WTC11 (cell line): ENCODE data around the gene SMYD3. TPM values are rescaled to one million over a fixed set of nuclear protein-coding genes. Genes with fewer than 3 reads are reported as not detected.

Experiments used
- ATAC-seq: fragments of 200-7000 bp; cut with Tn5 transposase; 2 replicates; pipeline ENCODE4 v1.10.0; 2021; ENCODE audit warnings: mild to moderate bottlenecking, moderate library complexity
- CTCF ChIA-PET: fragments of 300-600 bp; sonication (Branson Sonifier 250); formaldehyde crosslinking; loops from one replicate; lab custom pipeline; 2021; ENCODE audit warnings: antibody characterized with exemption; lab: Charles Lee
- POLR2A ChIA-PET: fragments of 350-600 bp; sonication (Branson Sonifier 250); formaldehyde crosslinking; loops from one replicate; lab custom pipeline; 2021; ENCODE audit warnings: antibody characterized with exemption; lab: Charles Lee
- DNase-seq: peaks from one replicate; pipeline ENCODE4 v3.0.0; 2021; ENCODE audit warnings: low spot score
- H3K27ac Mint-ChIP-seq: 2 replicates; pipeline ENCODE4 v1.8.0; 2021; ENCODE audit warnings: mixed read lengths
- H3K27me3 Mint-ChIP-seq: 2 replicates; pipeline ENCODE4 v1.8.0; 2021; ENCODE audit warnings: low read depth, mild to moderate bottlenecking, moderate library complexity, mixed read lengths
- H3K36me3 Mint-ChIP-seq: 2 replicates; pipeline ENCODE4 v1.8.0; 2021; ENCODE audit warnings: mixed read lengths
- H3K4me1 Mint-ChIP-seq: 2 replicates; pipeline ENCODE4 v1.8.0; 2022; ENCODE audit warnings: mixed read lengths
- H3K4me3 Mint-ChIP-seq: 2 replicates; pipeline ENCODE4 v1.8.0; 2021; ENCODE audit warnings: mild to moderate bottlenecking, moderate library complexity, mixed read lengths
- H3K9me3 Mint-ChIP-seq: 2 replicates; pipeline ENCODE4 v1.8.0; 2021; ENCODE audit warnings: mixed read lengths
- CBFB ChIP-seq: sonication (generic); formaldehyde crosslinking; IDR thresholded peaks from 2 replicates; pipeline ENCODE4 v1.8.1; 2022; ENCODE audit warnings: mild to moderate bottlenecking, low read depth, missing genetic modification reagents
- CREM ChIP-seq: sonication (generic); formaldehyde crosslinking; IDR thresholded peaks from 2 replicates; pipeline ENCODE4 v1.8.1; 2022; ENCODE audit warnings: mild to moderate bottlenecking, missing genetic modification reagents, moderate library complexity
- FOXJ3 ChIP-seq: sonication (generic); formaldehyde crosslinking; IDR thresholded peaks from 2 replicates; pipeline ENCODE4 v1.9.0; 2021; ENCODE audit warnings: missing genetic modification reagents, mild to moderate bottlenecking, borderline replicate concordance
- FOXP4 ChIP-seq: sonication (generic); formaldehyde crosslinking; IDR thresholded peaks from 2 replicates; pipeline ENCODE4 v1.8.0; 2022; ENCODE audit warnings: mild to moderate bottlenecking, missing genetic modification reagents
- GTF2I ChIP-seq: fragments of 250-450 bp; sonication (Bioruptor Pico); conservative IDR thresholded peaks from 2 replicates; pipeline ENCODE4 v1.4.0; 2021; ENCODE audit warnings: mild to moderate bottlenecking
- JAZF1 ChIP-seq: fragments of 250-450 bp; sonication (Bioruptor Pico); IDR thresholded peaks from 2 replicates; pipeline ENCODE4 v1.9.0; 2021; ENCODE audit warnings: moderate library complexity, mild to moderate bottlenecking, inconsistent platforms
- MYBL2 ChIP-seq: sonication (generic); formaldehyde crosslinking; IDR thresholded peaks from 2 replicates; pipeline ENCODE4 v1.8.1; 2023; ENCODE audit warnings: mild to moderate bottlenecking, moderate library complexity, missing genetic modification reagents
- NFATC4 ChIP-seq: fragments of 250-450 bp; sonication (Bioruptor Pico); IDR thresholded peaks from 2 replicates; pipeline ENCODE4 v1.9.0; 2021; ENCODE audit warnings: mild to moderate bottlenecking
- NR2C2 ChIP-seq: sonication (generic); formaldehyde crosslinking; IDR thresholded peaks from 2 replicates; pipeline ENCODE4 v1.8.0; 2022; ENCODE audit warnings: mild to moderate bottlenecking, missing genetic modification reagents
- RELA ChIP-seq: sonication (generic); formaldehyde crosslinking; IDR thresholded peaks from 2 replicates; pipeline ENCODE4 v1.8.1; 2022; ENCODE audit warnings: missing genetic modification reagents, mild to moderate bottlenecking, borderline replicate concordance
- TCF7 ChIP-seq: sonication (generic); formaldehyde crosslinking; IDR thresholded peaks from 2 replicates; pipeline ENCODE4 v1.8.0; 2022; ENCODE audit warnings: mild to moderate bottlenecking, low read depth, missing genetic modification reagents, moderate library complexity
- TEAD1 ChIP-seq: sonication (generic); formaldehyde crosslinking; IDR thresholded peaks from 2 replicates; pipeline ENCODE4 v1.8.0; 2022; ENCODE audit warnings: mild to moderate bottlenecking, missing genetic modification reagents
- ZNF121 ChIP-seq: sonication (generic); formaldehyde crosslinking; IDR thresholded peaks from 2 replicates; pipeline ENCODE4 v1.8.0; 2023; ENCODE audit warnings: missing genetic modification reagents
- ZNF232 ChIP-seq: sonication (generic); formaldehyde crosslinking; IDR thresholded peaks from 2 replicates; pipeline ENCODE4 v1.8.0; 2022; ENCODE audit warnings: mild to moderate bottlenecking, missing genetic modification reagents
- ZNF396 ChIP-seq: fragments of 250-450 bp; sonication (Bioruptor Pico); IDR thresholded peaks from 2 replicates; pipeline ENCODE4 v1.8.0; 2021; ENCODE audit warnings: mild to moderate bottlenecking, moderate library complexity, borderline replicate concordance
- ZNF512 ChIP-seq: sonication (generic); formaldehyde crosslinking; IDR thresholded peaks from 2 replicates; pipeline ENCODE4 v1.8.1; 2022; ENCODE audit warnings: missing genetic modification reagents, borderline replicate concordance
- ZSCAN18 ChIP-seq: fragments of 250-450 bp; sonication (Bioruptor Pico); IDR thresholded peaks from 2 replicates; pipeline ENCODE4 v2.1.2; 2022; ENCODE audit warnings: mild to moderate bottlenecking, moderate library complexity
- total RNA-seq: library from RNA; stranded (reverse); gene quantifications from 3 replicates; pipeline ENCODE4 v1.2.3, GENCODE V29; 2021
- TF ChIP-seq, protein P1 (sequence below): sonication (generic); formaldehyde crosslinking; IDR thresholded peaks from 2 replicates; pipeline ENCODE4 v1.8.0; 2023; ENCODE audit warnings: mild to moderate bottlenecking, missing genetic modification reagents
- TF ChIP-seq, protein P2 (sequence below): fragments of 250-450 bp; sonication (Bioruptor Pico); IDR thresholded peaks from 2 replicates; pipeline ENCODE4 v1.9.0; 2021; ENCODE audit warnings: moderate library complexity, mild to moderate bottlenecking, inconsistent platforms, borderline replicate concordance
- TF ChIP-seq, protein P3 (sequence below): sonication (generic); formaldehyde crosslinking; IDR thresholded peaks from 2 replicates; pipeline ENCODE4 v1.8.1; 2022; ENCODE audit warnings: low read depth, missing genetic modification reagents, borderline replicate concordance

Gene SMYD3
- total RNA-seq, 1 experiment from 2014 or later, result 21.4 TPM

DNA sequence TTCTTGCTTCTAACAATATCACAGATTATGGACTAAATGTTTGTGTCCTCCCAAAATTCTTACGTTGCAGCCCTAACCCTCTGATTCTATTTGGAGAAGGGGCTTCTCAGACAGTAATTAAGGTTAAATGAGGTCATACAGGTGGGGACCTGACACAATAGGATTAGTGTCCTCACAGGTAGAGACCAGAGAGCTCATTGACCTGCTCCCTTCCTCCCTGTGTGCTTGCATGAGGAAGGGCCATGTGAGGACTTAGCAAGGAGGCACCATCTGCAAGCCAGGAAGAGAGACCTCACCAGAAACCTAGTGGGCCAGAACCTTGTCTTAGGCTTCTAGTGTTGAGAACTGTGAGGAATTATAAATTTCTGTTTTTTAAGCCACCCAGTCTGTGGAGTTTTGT lies 322.6 kb downstream of the SMYD3 start:
- no peak for ATAC-seq
- no peaks in the 10 kb centered on the region for H3K27me3 Mint-ChIP-seq
- no peak overlapping the region for H3K27ac Mint-ChIP-seq
- H3K4me1 Mint-ChIP-seq, result peaks cover 8% of the 10 kb centered on the region
- POLR2A ChIA-PET, result no interaction called here
- TF ChIP-seq NR2C2 (no peak), ZNF396 (CRISPR knock-in tag) (no peak), GTF2I (CRISPR knock-in tag) (no peak), CREM (CRISPR knock-in tag) (no peak), FOXJ3 (CRISPR knock-in tag) (no peak), CBFB (CRISPR knock-in tag) (no peak), ZNF232 (CRISPR knock-in tag) (no peak), ZNF121 (CRISPR knock-in tag) (no peak), TEAD1 (CRISPR knock-in tag) (no peak), NFATC4 (CRISPR knock-in tag) (no peak), RELA (no peak), JAZF1 (CRISPR knock-in tag) (no peak), ZNF512 (CRISPR knock-in tag) (no peak)
- TF ChIP-seq, all 79 proteins: peak for 0
- H3K36me3 Mint-ChIP-seq, result no peaks in the 10 kb centered on the region
- CTCF ChIA-PET, result no interaction called here
- H3K4me3 Mint-ChIP-seq, result no peak overlapping the region
- H3K9me3 Mint-ChIP-seq, result no peaks in the 10 kb centered on the region
- DNase-seq, result no peak

DNA sequence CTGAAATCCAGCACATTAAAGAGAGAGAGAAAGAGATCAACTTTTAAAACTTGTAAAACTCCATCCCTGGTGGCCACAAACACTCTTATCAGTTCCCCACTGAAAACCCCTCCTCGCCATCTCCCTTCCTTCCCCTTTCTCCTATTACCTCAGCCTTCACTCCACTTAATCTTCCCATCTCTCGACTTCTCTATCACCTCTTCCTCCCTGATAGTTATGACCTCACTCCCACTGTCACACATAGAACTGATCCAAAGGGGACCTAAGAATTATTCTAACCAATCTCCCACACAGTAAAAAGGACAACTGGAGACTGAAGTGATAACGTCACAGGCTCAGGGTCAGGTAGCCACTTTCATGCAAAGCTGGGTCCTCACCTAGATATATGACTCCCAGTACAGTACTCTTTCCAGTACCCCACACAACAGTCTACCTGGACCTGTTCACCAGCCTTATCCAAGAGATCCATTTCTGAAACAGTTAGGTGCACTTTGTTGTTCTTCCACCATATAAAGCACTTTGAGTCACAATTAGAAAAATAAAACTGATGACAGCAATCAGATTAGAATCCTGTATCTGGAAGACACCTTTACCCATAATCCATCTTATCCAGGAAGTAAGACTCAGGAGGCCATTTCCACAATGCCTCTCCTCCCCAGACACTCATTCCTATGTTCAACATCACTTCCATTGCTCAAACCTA lies 324.8 kb downstream of the SMYD3 start:
- CTCF ChIA-PET, result no interaction called here
- POLR2A ChIA-PET, result no interaction called here
- no peak for ATAC-seq
- H3K36me3 Mint-ChIP-seq, result no peaks in the 10 kb centered on the region
- H3K27ac Mint-ChIP-seq, result no peak overlapping the region
- TF ChIP-seq ZSCAN18 (CRISPR knock-in tag), result no peak
- TF ChIP-seq FOXP4 (CRISPR knock-in tag), result no peak
- TF ChIP-seq TCF7 (CRISPR knock-in tag), result no peak
- no peak for TF ChIP-seq CBFB (CRISPR knock-in tag)
- TF ChIP-seq, protein P1, sequence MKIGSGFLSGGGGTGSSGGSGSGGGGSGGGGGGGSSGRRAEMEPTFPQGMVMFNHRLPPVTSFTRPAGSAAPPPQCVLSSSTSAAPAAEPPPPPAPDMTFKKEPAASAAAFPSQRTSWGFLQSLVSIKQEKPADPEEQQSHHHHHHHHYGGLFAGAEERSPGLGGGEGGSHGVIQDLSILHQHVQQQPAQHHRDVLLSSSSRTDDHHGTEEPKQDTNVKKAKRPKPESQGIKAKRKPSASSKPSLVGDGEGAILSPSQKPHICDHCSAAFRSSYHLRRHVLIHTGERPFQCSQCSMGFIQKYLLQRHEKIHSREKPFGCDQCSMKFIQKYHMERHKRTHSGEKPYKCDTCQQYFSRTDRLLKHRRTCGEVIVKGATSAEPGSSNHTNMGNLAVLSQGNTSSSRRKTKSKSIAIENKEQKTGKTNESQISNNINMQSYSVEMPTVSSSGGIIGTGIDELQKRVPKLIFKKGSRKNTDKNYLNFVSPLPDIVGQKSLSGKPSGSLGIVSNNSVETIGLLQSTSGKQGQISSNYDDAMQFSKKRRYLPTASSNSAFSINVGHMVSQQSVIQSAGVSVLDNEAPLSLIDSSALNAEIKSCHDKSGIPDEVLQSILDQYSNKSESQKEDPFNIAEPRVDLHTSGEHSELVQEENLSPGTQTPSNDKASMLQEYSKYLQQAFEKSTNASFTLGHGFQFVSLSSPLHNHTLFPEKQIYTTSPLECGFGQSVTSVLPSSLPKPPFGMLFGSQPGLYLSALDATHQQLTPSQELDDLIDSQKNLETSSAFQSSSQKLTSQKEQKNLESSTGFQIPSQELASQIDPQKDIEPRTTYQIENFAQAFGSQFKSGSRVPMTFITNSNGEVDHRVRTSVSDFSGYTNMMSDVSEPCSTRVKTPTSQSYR, result no peak
- TF ChIP-seq, protein P2, sequence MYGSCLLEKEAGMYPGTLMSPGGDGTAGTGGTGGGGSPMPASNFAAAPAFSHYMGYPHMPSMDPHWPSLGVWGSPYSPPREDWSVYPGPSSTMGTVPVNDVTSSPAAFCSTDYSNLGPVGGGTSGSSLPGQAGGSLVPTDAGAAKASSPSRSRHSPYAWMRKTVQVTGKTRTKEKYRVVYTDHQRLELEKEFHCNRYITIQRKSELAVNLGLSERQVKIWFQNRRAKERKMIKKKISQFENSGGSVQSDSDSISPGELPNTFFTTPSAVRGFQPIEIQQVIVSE (CRISPR knock-in tag), result no peak
- no peak for TF ChIP-seq MYBL2 (CRISPR knock-in tag)
- TF ChIP-seq, protein P3, sequence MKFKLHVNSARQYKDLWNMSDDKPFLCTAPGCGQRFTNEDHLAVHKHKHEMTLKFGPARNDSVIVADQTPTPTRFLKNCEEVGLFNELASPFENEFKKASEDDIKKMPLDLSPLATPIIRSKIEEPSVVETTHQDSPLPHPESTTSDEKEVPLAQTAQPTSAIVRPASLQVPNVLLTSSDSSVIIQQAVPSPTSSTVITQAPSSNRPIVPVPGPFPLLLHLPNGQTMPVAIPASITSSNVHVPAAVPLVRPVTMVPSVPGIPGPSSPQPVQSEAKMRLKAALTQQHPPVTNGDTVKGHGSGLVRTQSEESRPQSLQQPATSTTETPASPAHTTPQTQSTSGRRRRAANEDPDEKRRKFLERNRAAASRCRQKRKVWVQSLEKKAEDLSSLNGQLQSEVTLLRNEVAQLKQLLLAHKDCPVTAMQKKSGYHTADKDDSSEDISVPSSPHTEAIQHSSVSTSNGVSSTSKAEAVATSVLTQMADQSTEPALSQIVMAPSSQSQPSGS (CRISPR knock-in tag), result no peak
- TF ChIP-seq ZNF396 (CRISPR knock-in tag), result no peak
- peaks cover 8% of the 10 kb centered on the region for H3K4me1 Mint-ChIP-seq
- DNase-seq, result no peak
- no peak overlapping the region for H3K4me3 Mint-ChIP-seq
- H3K27me3 Mint-ChIP-seq, result no peaks in the 10 kb centered on the region
- no peaks in the 10 kb centered on the region for H3K9me3 Mint-ChIP-seq
